ENCODE data around the gene RAB3IL1.

DNA sequence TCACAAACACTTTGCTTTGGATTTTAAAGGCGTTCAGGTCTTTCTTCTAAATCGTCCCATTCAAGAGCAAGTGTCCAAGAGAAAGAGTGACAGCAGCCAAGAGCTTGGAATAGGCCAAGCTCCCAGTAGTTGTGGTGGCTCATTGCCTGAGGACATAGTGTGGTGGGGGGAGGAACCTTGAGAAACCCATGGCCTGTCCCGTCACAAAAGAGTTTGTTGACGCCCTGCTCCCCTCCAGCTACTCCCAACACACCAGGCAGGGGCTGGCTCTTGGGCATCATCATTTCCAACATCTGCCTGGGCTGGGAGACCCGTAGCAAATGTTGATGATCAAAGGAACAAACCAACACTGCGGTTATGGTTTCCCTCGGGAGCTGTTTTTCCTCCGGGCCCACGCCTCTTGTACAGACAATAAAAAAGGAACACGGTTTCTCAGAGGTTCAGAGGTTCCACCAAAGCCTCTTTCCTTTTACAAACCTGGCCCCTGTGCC, 46.8 kb downstream of the RAB3IL1 start:
- no peak for TF ChIP-seq GATA2 (IDR thresholded peaks at IDR 0.05; ENCODE audit: low read depth, low read length)
- no peak for TF ChIP-seq GATA3 (IDR thresholded peaks at IDR 0.05; ENCODE audit: low read depth, low read length)
